SK-N-SH treated with all-trans-retinoic acid at 6 μM for 48 hours (cell line): ENCODE data around the gene PHF2.

ENCODE experiments used
- ESRRG ChIP-seq: fragments of 250-450 bp; sonication (Bioruptor Pico); IDR thresholded peaks from 2 replicates; pipeline ENCODE4 v1.6.1; 2021; ENCODE audit warnings: mild to moderate bottlenecking
- ISL1 ChIP-seq: fragments of 250-450 bp; sonication (Bioruptor Pico); IDR thresholded peaks from 2 replicates; pipeline ENCODE4 v2.1.2; 2022; ENCODE audit warnings: mild to moderate bottlenecking, moderate library complexity
- OSR1 ChIP-seq: fragments of 250-450 bp; sonication (Bioruptor Pico); IDR thresholded peaks from 2 replicates; pipeline ENCODE4 v1.8.0; 2022; ENCODE audit warnings: moderate library complexity, mild to moderate bottlenecking, inconsistent platforms
- PPARA ChIP-seq: fragments of 250-450 bp; sonication (Bioruptor Pico); IDR thresholded peaks from 2 replicates; pipeline ENCODE4 v1.5.0; 2020; ENCODE audit warnings: mild to moderate bottlenecking, borderline replicate concordance
- RARB ChIP-seq: fragments of 250-450 bp; sonication (Bioruptor Pico); IDR thresholded peaks from 2 replicates; pipeline ENCODE4 v1.8.0; 2021; ENCODE audit warnings: mild to moderate bottlenecking, moderate library complexity
- TF ChIP-seq, protein P1 (sequence below): fragments of 250-450 bp; sonication (Bioruptor Pico); IDR thresholded peaks from 2 replicates; pipeline ENCODE4 v1.8.0; 2021; ENCODE audit warnings: low read depth, mild to moderate bottlenecking, moderate library complexity, borderline replicate concordance
- TF ChIP-seq, protein P2 (sequence below): fragments of 250-450 bp; sonication (Bioruptor Pico); IDR thresholded peaks from 2 replicates; pipeline ENCODE4 v1.5.1; 2020; ENCODE audit warnings: low read depth, mild to moderate bottlenecking, moderate library complexity
- TF ChIP-seq, protein P3 (sequence below): fragments of 250-450 bp; sonication (Bioruptor Pico); IDR thresholded peaks from 2 replicates; pipeline ENCODE4 v1.8.0; 2020; ENCODE audit warnings: mild to moderate bottlenecking, moderate library complexity, borderline replicate concordance

DNA sequence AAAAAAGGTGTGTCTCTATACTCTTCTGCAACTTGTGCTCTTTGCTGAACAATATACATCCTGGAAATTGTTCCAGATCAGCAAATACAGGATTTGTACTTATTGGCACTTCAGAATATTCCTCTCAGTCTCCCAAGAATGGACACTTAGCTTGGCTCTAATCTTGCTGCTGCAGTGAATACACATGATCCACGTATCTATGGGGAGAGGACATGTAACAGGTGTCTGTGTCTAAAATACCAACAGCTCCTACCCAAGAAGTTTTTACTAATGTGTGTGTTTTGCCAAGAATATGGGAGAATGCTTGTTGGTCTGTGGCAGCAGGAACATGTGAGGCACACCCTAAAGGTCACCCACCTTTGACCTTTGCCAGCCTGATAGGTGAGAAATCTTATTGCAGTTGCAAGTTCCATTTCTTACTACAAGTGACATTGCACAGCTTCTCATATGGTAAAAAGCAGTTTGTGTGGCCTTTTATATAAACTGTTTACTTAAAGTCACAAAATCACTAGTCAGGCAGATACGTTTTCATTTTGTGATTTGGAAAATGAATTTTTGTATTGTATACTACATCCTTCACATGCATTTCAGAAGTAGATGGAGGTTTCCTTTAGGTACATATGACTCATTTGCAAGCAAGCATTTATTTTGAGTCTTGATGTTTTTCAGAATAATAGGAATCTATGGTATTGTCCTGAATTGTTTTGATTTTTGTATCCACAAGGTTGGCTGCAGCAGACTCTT is 35.8 kb downstream of the PHF2 start:
- TF ChIP-seq ESRRG (CRISPR knock-in tag) (no peak), RARB (CRISPR knock-in tag) (no peak), OSR1 (no peak), PPARA (no peak), ISL1 (CRISPR knock-in tag) (no peak)
- TF ChIP-seq, protein P1, sequence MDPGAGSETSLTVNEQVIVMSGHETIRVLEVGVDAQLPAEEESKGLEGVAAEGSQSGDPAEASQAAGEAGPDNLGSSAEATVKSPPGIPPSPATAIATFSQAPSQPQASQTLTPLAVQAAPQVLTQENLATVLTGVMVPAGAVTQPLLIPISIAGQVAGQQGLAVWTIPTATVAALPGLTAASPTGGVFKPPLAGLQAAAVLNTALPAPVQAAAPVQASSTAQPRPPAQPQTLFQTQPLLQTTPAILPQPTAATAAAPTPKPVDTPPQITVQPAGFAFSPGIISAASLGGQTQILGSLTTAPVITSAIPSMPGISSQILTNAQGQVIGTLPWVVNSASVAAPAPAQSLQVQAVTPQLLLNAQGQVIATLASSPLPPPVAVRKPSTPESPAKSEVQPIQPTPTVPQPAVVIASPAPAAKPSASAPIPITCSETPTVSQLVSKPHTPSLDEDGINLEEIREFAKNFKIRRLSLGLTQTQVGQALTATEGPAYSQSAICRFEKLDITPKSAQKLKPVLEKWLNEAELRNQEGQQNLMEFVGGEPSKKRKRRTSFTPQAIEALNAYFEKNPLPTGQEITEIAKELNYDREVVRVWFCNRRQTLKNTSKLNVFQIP (CRISPR knock-in tag): no peak
- TF ChIP-seq, protein P2, sequence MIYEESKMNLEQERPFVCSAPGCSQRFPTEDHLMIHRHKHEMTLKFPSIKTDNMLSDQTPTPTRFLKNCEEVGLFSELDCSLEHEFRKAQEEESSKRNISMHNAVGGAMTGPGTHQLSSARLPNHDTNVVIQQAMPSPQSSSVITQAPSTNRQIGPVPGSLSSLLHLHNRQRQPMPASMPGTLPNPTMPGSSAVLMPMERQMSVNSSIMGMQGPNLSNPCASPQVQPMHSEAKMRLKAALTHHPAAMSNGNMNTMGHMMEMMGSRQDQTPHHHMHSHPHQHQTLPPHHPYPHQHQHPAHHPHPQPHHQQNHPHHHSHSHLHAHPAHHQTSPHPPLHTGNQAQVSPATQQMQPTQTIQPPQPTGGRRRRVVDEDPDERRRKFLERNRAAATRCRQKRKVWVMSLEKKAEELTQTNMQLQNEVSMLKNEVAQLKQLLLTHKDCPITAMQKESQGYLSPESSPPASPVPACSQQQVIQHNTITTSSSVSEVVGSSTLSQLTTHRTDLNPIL (CRISPR knock-in tag): no peak
- TF ChIP-seq, protein P3, sequence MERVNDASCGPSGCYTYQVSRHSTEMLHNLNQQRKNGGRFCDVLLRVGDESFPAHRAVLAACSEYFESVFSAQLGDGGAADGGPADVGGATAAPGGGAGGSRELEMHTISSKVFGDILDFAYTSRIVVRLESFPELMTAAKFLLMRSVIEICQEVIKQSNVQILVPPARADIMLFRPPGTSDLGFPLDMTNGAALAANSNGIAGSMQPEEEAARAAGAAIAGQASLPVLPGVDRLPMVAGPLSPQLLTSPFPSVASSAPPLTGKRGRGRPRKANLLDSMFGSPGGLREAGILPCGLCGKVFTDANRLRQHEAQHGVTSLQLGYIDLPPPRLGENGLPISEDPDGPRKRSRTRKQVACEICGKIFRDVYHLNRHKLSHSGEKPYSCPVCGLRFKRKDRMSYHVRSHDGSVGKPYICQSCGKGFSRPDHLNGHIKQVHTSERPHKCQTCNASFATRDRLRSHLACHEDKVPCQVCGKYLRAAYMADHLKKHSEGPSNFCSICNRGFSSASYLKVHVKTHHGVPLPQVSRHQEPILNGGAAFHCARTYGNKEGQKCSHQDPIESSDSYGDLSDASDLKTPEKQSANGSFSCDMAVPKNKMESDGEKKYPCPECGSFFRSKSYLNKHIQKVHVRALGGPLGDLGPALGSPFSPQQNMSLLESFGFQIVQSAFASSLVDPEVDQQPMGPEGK (CRISPR knock-in tag): no peak
